GM23248 (cell line): ENCODE measurements around the gene LRRN4.

Source experiments
- EZH2 ChIP-seq: fragments of 200-600 bp; sonication (generic); IDR thresholded peaks from 2 replicates; pipeline ENCODE4 v1.6.1; 2018; ENCODE audit warnings: antibody characterized with exemption, mild to moderate bottlenecking; ENCODE audit not compliant: insufficient read depth, poor library complexity, severe bottlenecking
- EZH2phosphoT487 ChIP-seq: fragments of 200-600 bp; sonication (generic); IDR thresholded peaks from 2 replicates; pipeline ENCODE4 v1.6.1; 2018; ENCODE audit warnings: antibody characterized with exemption, moderate library complexity, mild to moderate bottlenecking, low read depth; ENCODE audit not compliant: insufficient read depth

- TF ChIP-seq EZH2phosphoT487 (no peak), EZH2 (no peak)
Measured at GRCh38 chr20:6006603-6006949, 47.3 kb downstream of the LRRN4 start.
